Measurements from ENCODE around the gene TMEM97.

TMEM97 gene

DNA sequence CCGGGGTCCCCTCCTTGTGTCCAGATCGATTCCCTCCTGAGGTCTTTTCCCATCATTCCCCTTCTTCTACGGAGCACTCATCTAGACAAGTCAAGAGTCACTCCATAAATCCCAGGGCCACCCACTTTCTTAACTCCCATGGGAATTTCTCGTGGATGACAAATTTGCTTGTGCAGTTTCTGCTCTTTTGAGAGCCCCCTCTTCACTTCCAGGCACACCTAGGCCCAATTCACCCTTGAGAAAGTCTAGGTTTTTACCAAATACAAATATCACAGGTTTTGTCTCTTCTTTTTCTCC, 38.8 kb downstream of the TMEM97 start:
- TF ChIP-seq POU6F1 (CRISPR knock-in tag; IDR thresholded peaks at IDR 0.05; ENCODE audit: borderline replicate concordance, low read depth), result no peak
- TF ChIP-seq ARNTL (CRISPR knock-in tag; IDR thresholded peaks at IDR 0.05; ENCODE audit: borderline replicate concordance, low read depth), result no peak
- TF ChIP-seq ZFP3 (CRISPR knock-in tag; IDR thresholded peaks at IDR 0.05), result no peak
- no peak for TF ChIP-seq ISL1 (CRISPR knock-in tag; IDR thresholded peaks at IDR 0.05)
- no peak for TF ChIP-seq TOX (CRISPR knock-in tag; IDR thresholded peaks at IDR 0.05; ENCODE audit: borderline replicate concordance)
- no peak for TF ChIP-seq SNAI2 (CRISPR knock-in tag; IDR thresholded peaks at IDR 0.05)
- TF ChIP-seq, protein P1, sequence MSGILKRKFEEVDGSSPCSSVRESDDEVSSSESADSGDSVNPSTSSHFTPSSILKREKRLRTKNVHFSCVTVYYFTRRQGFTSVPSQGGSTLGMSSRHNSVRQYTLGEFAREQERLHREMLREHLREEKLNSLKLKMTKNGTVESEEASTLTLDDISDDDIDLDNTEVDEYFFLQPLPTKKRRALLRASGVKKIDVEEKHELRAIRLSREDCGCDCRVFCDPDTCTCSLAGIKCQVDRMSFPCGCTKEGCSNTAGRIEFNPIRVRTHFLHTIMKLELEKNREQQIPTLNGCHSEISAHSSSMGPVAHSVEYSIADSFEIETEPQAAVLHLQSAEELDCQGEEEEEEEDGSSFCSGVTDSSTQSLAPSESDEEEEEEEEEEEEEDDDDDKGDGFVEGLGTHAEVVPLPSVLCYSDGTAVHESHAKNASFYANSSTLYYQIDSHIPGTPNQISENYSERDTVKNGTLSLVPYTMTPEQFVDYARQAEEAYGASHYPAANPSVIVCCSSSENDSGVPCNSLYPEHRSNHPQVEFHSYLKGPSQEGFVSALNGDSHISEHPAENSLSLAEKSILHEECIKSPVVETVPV (CRISPR knock-in tag; IDR thresholded peaks at IDR 0.05), result no peak
- no peak for TF ChIP-seq PPARA (CRISPR knock-in tag; IDR thresholded peaks at IDR 0.05; ENCODE audit: borderline replicate concordance)
- TF ChIP-seq ZFP30 (CRISPR knock-in tag; IDR thresholded peaks at IDR 0.05), result no peak
- TF ChIP-seq GLIS3 (CRISPR knock-in tag; IDR thresholded peaks at IDR 0.05), result no peak
- no peak for ATAC-seq

DNA sequence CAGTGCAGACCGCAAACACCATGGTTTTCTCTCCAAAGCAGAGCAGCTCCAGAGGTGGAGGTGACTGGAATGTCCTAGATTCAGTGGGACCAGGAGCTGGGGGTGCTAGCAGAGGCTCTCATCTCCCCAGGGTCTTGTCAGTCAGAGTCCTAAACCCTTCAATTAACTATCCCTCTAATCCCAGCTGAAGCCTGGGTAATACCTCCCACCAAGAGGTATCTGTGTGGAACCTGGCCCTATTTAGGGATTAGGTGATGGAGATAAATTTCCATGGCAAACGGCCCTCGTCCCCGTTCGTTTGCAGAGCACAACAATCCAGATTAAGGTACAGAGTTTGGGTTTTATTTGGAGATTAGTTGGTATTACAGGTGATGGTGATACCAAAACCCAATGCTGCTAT, 44.2 kb downstream of the TMEM97 start:
- TF ChIP-seq ZNF565 (CRISPR knock-in tag; conservative IDR thresholded peaks at IDR 0.05; ENCODE audit: low read depth) (no peak), OSR1 (CRISPR knock-in tag; IDR thresholded peaks at IDR 0.05) (no peak), ZNF8 (CRISPR knock-in tag; IDR thresholded peaks at IDR 0.05) (no peak), GLIS3 (CRISPR knock-in tag; IDR thresholded peaks at IDR 0.05) (no peak), BACH2 (CRISPR knock-in tag; IDR thresholded peaks at IDR 0.05; ENCODE audit: borderline replicate concordance) (no peak), ZC3H10 (CRISPR knock-in tag; IDR thresholded peaks at IDR 0.05) (no peak), ZFP30 (CRISPR knock-in tag; IDR thresholded peaks at IDR 0.05) (no peak), CSDC2 (CRISPR knock-in tag; IDR thresholded peaks at IDR 0.05) (no peak), ZNF70 (CRISPR knock-in tag; IDR thresholded peaks at IDR 0.05) (no peak), TOX (CRISPR knock-in tag; IDR thresholded peaks at IDR 0.05; ENCODE audit: borderline replicate concordance) (no peak)
- TF ChIP-seq, protein P2, sequence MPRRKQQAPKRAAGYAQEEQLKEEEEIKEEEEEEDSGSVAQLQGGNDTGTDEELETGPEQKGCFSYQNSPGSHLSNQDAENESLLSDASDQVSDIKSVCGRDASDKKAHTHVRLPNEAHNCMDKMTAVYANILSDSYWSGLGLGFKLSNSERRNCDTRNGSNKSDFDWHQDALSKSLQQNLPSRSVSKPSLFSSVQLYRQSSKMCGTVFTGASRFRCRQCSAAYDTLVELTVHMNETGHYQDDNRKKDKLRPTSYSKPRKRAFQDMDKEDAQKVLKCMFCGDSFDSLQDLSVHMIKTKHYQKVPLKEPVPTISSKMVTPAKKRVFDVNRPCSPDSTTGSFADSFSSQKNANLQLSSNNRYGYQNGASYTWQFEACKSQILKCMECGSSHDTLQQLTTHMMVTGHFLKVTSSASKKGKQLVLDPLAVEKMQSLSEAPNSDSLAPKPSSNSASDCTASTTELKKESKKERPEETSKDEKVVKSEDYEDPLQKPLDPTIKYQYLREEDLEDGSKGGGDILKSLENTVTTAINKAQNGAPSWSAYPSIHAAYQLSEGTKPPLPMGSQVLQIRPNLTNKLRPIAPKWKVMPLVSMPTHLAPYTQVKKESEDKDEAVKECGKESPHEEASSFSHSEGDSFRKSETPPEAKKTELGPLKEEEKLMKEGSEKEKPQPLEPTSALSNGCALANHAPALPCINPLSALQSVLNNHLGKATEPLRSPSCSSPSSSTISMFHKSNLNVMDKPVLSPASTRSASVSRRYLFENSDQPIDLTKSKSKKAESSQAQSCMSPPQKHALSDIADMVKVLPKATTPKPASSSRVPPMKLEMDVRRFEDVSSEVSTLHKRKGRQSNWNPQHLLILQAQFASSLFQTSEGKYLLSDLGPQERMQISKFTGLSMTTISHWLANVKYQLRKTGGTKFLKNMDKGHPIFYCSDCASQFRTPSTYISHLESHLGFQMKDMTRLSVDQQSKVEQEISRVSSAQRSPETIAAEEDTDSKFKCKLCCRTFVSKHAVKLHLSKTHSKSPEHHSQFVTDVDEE (CRISPR knock-in tag; IDR thresholded peaks at IDR 0.05), result no peak
- TF ChIP-seq, protein P3, sequence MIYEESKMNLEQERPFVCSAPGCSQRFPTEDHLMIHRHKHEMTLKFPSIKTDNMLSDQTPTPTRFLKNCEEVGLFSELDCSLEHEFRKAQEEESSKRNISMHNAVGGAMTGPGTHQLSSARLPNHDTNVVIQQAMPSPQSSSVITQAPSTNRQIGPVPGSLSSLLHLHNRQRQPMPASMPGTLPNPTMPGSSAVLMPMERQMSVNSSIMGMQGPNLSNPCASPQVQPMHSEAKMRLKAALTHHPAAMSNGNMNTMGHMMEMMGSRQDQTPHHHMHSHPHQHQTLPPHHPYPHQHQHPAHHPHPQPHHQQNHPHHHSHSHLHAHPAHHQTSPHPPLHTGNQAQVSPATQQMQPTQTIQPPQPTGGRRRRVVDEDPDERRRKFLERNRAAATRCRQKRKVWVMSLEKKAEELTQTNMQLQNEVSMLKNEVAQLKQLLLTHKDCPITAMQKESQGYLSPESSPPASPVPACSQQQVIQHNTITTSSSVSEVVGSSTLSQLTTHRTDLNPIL (CRISPR knock-in tag; IDR thresholded peaks at IDR 0.05; ENCODE audit: low read depth), result no peak
- ATAC-seq, result no peak

- no peak for ATAC-seq
- TF ChIP-seq ZC3H10 (CRISPR knock-in tag; IDR thresholded peaks at IDR 0.05) (no peak), RARB (CRISPR knock-in tag; IDR thresholded peaks at IDR 0.05) (no peak), GLIS3 (CRISPR knock-in tag; IDR thresholded peaks at IDR 0.05) (no peak), ZNF70 (CRISPR knock-in tag; IDR thresholded peaks at IDR 0.05) (no peak), ZFP3 (CRISPR knock-in tag; IDR thresholded peaks at IDR 0.05) (no peak), ZNF565 (CRISPR knock-in tag; conservative IDR thresholded peaks at IDR 0.05; ENCODE audit: low read depth) (no peak), CSDC2 (CRISPR knock-in tag; IDR thresholded peaks at IDR 0.05) (no peak), PPARA (CRISPR knock-in tag; IDR thresholded peaks at IDR 0.05; ENCODE audit: borderline replicate concordance) (no peak), OSR1 (CRISPR knock-in tag; IDR thresholded peaks at IDR 0.05) (no peak), ESRRG (CRISPR knock-in tag; IDR thresholded peaks at IDR 0.05) (no peak), TCF4 (CRISPR knock-in tag; IDR thresholded peaks at IDR 0.05; ENCODE audit: borderline replicate concordance) (no peak), TOX (CRISPR knock-in tag; IDR thresholded peaks at IDR 0.05; ENCODE audit: borderline replicate concordance) (no peak), ARNTL (CRISPR knock-in tag; IDR thresholded peaks at IDR 0.05; ENCODE audit: borderline replicate concordance, low read depth) (no peak), POU6F1 (CRISPR knock-in tag; IDR thresholded peaks at IDR 0.05; ENCODE audit: borderline replicate concordance, low read depth) (no peak)
- TF ChIP-seq, protein P1 (CRISPR knock-in tag; IDR thresholded peaks at IDR 0.05), result no peak
- TF ChIP-seq, protein P3 (CRISPR knock-in tag; IDR thresholded peaks at IDR 0.05; ENCODE audit: low read depth), result no peak
Measured at GRCh38 chr17:28363776-28364650, 45.0 kb downstream of the TMEM97 start.

All from SK-N-SH treated with all-trans-retinoic acid at 6 μM for 48 hours (cell line).